ENCODE data around the gene ZBTB34.
A peak's percentile ranks its signal among the peaks of the same experiment; 100 is the strongest.
"Not testable (repeated sequence)": the region's sequence is repeated elsewhere in the genome, so short reads cannot be mapped to it uniquely, and the experiment has no call there.

The ZBTB34 gene, protein sequence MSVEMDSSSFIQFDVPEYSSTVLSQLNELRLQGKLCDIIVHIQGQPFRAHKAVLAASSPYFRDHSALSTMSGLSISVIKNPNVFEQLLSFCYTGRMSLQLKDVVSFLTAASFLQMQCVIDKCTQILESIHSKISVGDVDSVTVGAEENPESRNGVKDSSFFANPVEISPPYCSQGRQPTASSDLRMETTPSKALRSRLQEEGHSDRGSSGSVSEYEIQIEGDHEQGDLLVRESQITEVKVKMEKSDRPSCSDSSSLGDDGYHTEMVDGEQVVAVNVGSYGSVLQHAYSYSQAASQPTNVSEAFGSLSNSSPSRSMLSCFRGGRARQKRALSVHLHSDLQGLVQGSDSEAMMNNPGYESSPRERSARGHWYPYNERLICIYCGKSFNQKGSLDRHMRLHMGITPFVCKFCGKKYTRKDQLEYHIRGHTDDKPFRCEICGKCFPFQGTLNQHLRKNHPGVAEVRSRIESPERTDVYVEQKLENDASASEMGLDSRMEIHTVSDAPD

GRCh38 chr9:126860077-126860756, at the start of gene ZBTB34:
ZBTB34 (plus strand) TSS chr9:126860639; CDS start chr9:126879400, 18,761 bp downstream.
- DNase-seq (ENCODE audit: low read depth in 3 of 3) = peak; percentile 37 to 55 (median 52)

GRCh38 chr9:126813072-126813471, 47.4 kb upstream of the ZBTB34 start:
- no peak for DNase-seq (ENCODE audit: low read depth in 3 of 3)

DNA sequence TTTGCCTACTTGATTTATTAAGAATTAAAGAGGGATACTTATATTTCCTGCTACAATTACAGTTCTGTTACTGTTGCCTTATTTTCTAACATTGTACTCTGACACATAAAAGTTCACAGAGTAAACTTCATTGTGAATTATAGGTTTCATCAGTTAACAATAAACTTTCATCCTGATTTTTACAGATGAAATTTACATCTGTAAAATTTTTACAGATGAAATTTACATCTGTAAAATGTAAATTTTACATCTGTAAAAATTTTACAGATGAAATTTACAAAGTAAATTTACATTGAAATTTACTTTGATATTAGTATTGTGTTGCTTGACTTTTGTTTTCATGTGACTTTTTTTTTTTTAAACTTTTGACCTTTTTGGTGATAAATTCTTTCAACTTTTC, 46.3 kb upstream of the ZBTB34 start:
- no peak for DNase-seq (ENCODE audit: low read depth in 3 of 3)

DNA sequence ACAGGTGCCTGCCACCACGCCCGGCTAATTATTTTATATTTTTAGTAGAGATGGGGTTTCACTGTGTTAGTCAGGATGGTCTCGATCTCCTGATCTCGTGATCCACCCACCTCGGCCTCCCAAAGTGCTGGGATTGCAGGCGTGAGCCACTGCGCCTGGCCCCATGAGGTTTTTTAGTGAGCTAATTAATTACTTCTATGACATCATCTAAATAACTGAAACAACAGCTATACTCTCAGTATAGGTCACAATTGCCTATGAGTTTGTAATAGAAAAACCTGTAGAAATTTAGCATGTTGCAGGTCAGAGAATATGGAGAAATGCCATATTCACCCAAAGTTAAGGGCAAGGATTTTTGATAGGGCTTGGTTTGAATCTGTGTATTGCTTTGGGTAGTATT, 42.8 kb upstream of the ZBTB34 start:
- not testable (repeated sequence) for DNase-seq (ENCODE audit: low read depth in 3 of 3)

- no peak for DNase-seq (ENCODE audit: low read depth in 3 of 3)
Observed at GRCh38 chr9:126818482-126818881, 42.0 kb upstream of the ZBTB34 start.

- no peak for DNase-seq (ENCODE audit: low read depth in 3 of 3)
Observed at GRCh38 chr9:126819482-126819881, 41.0 kb upstream of the ZBTB34 start.

GRCh38 chr9:126822278-126822677, 38.2 kb upstream of the ZBTB34 start:
- DNase-seq (ENCODE audit: low read depth in 3 of 3) = no peak

DNA sequence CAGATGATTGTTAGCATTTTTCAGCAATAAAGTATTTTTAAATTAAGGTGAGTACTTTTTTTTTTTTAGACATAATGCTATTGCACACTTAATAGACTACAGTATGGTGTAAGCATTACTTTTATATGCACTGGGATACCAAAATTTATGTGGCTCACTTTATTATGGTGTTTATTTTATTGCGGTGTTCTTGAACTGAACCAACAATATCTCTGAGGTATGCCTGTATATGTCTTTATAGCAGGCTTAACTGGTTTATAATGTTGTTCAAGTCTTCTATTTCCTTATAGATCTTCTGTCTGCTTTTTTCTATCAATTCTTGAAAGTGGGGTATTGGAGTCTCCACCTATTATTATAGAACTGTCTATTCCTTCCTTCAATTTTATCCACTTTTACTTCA, 37.6 kb upstream of the ZBTB34 start:
- no peak for DNase-seq (ENCODE audit: low read depth in 3 of 3)

DNA sequence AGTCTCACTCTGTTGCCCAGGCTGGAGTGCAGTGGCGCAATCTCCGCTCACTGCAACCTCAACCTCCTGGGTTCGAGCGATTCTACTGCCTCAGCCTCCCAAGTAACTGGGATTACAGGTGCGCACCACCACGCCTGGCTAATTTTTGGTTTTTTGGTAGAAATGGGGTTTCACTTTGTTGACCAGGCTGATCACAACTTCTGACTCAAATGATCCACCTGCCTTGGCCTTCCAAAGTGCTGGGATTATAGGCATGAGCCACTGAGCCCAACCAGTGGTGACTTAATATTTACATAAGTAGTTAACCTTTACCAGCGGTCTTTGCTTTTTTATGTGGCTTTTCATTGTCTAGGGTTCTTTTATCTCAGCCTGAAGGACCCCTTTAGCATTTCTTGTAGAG, 36.4 kb upstream of the ZBTB34 start:
- not testable (repeated sequence) for DNase-seq (ENCODE audit: low read depth in 3 of 3)

DNA sequence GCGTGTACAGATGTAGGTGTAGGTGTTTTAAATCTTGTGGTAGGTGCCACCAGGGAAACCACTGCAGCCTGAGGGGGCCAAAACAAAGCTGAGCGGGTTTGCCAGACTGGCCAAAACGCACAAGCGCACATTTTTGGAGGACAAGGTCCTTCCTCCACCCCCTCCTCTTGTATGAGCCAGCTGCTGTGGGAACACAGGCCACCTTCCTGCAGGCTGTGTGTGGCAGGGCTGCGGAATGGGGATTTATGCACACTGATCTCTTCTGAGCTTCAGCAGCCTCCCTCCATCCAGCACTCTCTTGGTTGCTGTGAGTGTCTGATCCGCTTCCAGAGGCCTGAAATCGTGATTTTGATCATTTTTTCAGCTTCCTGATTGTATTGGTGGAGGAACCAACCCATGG, 33.2 kb upstream of the ZBTB34 start:
- DNase-seq (ENCODE audit: low read depth in 3 of 3) = no peak

- DNase-seq (ENCODE audit: low read depth in 3 of 3) = no peak
Observed at GRCh38 chr9:126829035-126829434, 31.4 kb upstream of the ZBTB34 start.

DNA sequence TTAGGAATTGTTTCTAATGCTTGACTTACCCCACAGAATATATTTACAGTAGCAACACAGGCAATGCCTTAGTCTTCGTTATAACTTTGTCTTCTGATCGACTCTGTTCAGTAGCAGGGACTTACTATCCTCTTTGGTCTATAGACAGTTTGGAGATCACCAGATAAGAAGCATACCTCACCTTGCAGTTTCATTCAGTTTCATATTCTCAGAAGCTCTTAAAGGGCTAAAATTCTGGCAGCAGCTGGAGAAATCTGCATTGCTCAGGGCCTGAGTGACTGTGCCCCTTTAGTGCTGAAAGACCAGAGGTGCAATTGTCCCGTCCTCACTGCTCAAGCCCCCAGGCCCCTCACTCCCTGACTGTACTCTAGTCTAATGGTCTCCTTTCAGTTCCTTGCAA, 29.6 kb upstream of the ZBTB34 start:
- DNase-seq (ENCODE audit: low read depth in 3 of 3) = no peak

- DNase-seq (ENCODE audit: low read depth in 3 of 3) = no peak
Observed at GRCh38 chr9:126832440-126832839, 28.0 kb upstream of the ZBTB34 start.

GRCh38 chr9:126833020-126833419, 27.4 kb upstream of the ZBTB34 start:
- DNase-seq (ENCODE audit: low read depth in 3 of 3) = no peak

GRCh38 chr9:126833710-126834345, 26.6 kb upstream of the ZBTB34 start:
- DNase-seq (ENCODE audit: low read depth in 3 of 3) = no peak

DNA sequence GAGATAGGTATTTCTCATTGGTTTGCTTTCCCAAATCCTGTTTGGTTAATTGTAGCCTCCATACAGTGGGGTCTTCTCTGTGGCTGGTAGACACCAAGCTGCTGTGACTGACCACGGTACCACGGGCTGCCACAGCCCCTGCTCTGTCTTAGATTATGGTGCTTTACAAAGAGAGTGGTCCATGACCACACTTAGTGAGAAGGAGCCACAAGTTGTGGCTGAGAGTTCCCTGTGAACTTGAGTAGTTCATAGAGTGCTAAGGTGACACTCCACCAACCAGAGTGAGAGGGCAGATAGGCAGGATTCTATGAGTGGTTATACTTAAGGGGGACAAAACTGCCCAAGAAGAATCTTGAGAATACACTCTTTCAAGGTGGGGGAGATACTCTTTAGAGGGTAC, 25.8 kb upstream of the ZBTB34 start:
- DNase-seq (ENCODE audit: low read depth in 3 of 3) = no peak

DNA sequence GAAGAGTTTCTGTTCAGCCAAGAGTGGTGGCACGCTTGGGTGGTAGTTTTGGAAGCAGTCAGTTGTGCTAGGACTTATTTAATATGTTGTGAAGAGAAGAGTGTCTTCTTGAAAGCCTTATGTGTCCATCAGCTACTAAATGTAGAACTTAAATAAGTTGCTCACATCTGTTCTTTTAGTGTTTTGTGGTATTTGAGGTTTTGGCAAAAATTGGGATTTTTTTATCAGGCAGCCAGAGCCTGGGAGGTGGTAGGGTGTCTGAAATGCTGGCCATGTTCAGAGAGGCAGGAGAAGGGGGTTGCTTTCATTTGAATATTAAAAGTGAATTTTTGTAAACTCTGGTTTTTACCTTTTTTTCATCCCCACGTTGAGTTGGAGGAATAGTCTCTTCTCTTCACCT, 24.2 kb upstream of the ZBTB34 start:
- DNase-seq (ENCODE audit: low read depth in 3 of 3) = no peak

DNA sequence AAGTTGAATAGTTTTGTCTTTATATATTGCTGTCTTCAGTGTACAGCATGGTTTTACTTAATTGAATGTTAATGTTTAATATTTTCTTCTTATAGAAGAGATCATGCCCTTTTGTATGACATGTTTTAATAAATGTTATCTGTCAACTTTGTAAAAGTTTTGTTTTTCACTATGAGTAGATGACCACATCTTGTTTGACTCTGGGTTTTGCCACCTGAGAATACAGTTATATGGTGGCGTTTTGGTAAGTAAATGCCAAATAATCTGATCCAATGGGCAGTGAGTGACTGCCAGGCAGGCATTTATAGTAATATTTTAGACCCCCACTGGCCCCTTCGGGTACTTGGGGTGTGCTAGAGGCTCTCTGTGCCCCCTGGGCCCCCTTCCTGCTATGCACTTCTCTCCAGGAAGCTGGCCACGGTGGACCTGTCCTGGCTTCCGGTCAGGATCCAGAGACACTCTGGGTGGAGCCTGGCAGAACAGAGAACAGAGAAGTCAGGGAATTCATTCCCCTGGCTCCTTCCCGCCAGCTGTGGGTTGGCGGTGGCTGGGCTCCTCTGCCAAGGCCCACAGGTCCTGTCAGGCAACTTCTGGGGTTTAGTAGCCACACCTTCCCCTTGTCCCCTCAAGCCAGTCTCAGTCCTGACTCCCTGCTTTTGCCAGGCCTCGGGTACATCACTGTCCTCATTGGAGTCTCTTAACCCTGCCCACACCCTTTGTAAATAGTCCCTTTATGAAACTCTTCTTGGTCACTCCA, 22.2 kb upstream of the ZBTB34 start:
- no peak for DNase-seq (ENCODE audit: low read depth in 3 of 3)

DNA sequence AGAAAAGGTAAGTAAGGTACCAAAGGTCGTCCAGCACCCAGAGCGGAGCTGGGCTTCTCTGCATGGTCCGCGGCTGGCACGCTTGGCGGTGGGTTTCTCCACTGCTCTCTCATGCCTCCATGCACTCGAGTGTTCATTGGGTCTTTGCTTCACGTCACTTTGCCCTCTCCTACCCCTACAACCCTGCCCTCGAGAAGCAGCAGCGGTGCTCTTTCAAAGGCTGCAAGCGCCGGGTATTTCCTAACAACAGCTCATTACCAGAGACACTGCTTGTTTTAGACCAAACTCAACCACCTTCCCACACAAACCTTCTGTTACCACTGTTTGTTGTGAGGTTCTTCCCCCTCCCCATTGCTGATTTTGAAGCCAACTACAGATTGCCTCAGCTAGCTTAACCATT, 21.5 kb upstream of the ZBTB34 start:
- no peak for DNase-seq (ENCODE audit: low read depth in 3 of 3)

GRCh38 chr9:126839301-126839700, 21.1 kb upstream of the ZBTB34 start:
- no peak for DNase-seq (ENCODE audit: low read depth in 3 of 3)

GRCh38 chr9:126842220-126842842, 18.1 kb upstream of the ZBTB34 start:
- no peak for DNase-seq (ENCODE audit: low read depth in 3 of 3)
